MV-4-11 (cell line): ENCODE results near the gene NEDD9.

ENCODE experiments used
- DNase-seq: peaks from one replicate; lab custom pipeline; 2025; lab: John Stamatoyannopoulos, UW

Gene NEDD9

DNA sequence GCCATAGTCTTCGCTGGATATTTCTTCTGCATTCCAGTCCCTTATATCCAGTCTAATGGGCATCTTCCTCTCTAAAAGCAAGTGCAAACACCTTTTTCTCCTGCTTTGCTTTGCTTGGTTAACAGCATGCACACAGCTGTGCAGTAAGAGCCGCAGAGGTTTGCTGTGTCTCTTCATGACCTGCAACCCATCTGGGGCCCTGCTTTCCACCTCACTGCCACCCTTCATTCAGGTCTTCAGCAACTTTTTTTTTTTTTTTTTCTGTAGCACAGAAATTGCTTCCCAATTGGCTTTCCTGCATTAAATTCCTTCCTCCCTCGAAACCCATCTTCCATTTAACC, 14.4 kb downstream of the NEDD9 start:
- no peak for DNase-seq

DNA sequence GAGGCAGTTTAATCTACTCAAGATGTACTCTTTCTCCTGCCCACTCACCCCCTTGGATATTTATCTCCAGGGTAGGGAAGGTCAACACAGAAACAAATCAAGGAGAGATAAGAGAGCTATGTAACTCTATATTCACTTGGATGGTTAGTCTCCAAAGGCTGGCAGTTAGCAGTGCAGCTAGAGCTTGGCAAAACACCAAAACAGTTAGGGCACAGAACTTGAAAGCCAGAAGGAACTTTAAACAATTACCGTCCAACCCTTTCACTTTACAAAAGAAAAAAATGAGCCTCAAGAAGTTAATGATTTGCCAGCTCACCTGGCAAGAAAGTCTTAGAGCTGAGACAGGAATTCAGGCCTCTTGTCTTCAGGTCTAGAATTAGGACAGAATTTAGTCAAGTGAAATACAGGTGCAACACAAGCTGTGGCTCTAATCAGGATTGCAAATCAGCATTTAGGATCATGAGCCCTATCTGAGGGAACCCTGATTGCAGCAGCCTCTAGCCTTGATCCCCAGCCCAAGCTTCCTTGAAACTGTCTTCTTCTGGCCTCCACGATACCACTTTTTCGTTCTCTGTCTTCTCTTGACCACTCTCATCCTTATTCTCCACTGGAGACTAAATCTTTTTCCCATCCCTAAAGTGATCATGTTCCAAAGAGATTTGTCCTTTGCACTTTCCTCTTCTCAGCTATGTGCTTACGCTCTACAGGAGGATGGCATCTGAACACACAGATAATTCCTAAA, 14.9 kb downstream of the NEDD9 start:
- DNase-seq: no peak

DNA sequence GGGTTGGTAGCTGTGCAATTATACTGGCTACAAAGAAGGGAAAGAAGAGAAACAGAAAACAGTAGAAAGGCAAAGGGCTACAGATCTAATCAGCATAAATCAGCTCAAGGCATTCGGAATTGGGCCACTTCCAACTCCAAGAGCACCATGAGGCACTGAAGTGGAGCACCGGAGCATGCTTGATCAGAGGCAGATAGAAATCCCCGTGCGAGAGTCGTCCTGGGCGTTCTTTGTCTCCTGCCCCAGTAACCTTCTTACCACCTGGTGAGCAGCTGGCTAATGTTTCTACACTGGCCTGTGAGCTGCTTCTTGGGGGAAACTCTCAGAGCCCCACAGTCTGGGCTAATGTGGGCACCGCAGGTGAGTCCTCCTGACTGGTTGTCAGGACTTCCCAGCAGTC, 16.7 kb downstream of the NEDD9 start:
- DNase-seq: no peak

DNA sequence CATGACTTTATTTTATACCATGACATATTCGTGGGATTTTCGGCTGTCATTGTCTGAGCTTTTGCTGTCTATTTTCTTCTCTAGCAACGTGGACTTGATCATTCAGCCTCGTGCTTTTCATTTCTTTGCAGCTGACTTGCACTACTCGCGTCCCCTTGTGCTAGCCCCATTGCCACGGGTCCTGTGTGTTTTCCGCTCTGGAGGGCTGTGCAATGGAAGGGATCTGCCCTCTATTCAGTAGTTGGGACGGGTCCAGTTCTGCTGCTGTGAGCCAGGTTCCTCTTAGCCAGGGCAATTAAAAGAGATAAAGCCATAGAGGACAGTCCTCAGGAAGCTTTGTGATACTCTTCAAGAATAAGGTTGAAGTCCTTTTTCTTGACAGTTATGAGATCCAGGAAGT, 17.6 kb downstream of the NEDD9 start:
- DNase-seq: no peak

DNA sequence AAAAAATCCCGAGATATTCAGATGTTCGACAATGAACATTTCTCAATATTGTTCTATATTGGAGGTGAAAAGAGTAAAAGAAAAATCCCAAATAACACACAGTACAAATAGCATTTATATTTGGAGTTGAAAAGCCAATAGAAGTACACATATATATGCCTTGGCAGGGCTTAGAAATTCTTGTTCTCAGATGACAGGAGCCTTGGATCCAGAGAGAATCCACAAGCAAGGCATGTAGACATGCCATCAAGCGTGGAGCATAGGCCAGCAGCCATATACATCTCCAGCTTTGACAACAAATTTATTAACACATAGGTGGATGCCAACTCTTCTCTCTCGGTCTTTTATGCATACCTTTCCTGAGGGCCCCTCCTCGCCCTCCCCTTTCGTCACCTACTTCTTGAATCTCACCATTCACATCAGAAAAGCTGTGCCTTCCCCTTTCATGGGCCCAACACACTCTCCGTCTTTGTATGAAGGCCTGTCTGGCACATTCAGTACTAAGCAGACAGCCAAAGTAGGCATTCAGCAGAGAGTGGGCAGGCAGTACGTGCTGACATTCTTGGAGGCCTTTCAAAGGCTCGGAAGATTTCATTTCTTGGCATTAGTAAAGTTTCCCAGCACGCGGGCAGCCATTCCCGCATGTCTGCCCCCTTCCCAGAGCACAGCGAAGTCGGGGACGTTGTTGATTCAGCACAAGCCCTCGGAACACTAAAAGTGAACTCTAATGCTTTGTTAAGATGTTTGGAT, 18.2 kb downstream of the NEDD9 start:
- DNase-seq: no peak

DNA sequence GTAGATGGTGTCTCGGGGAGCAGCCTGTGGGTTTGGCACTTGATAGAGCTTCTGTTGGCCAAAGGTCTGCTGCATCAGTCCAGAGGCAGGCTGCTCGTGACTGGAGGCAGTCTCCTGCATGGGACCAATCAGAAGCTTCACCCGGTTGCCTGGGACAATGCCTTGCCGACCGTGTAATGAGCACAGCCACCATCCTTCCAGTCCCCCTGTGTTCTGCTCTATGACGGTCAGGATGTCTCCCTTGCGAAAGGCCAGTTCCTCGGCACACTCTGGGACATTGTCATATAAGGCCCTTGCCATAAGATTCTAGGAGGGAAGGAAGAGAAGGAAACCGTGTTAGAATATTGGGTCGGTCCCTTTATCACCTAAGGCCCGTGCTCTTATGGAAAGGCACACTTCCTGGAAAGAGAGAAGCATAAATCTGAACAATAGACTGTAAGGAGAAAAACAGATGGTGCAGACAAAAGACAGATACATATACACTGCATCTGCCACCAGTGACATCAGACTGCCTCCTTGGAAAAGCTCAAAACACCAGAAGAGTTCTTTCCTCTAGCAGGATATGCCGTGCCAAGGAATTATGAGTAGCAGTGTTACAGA, 18.9 kb downstream of the NEDD9 start:
- no peak for DNase-seq

DNA sequence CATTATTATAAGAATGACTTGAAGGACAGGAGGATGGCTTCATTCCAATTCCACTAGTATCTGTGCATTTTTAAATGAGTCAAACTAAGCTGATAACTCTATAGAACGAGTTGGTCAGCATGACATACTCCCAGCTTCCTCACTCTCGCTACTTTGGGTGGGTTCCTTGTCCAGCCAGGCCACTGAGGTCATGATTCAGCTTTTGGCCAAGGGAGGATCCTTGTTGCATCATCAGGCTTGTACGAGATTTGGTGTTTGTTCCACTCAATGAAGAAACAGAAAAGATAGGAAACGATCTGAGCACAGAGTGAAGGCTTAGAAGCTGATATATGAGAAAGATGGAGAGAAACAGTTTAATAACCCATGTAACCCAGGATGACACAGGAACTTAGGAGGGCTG, 19.8 kb downstream of the NEDD9 start:
- peak; percentile 77 for DNase-seq

DNA sequence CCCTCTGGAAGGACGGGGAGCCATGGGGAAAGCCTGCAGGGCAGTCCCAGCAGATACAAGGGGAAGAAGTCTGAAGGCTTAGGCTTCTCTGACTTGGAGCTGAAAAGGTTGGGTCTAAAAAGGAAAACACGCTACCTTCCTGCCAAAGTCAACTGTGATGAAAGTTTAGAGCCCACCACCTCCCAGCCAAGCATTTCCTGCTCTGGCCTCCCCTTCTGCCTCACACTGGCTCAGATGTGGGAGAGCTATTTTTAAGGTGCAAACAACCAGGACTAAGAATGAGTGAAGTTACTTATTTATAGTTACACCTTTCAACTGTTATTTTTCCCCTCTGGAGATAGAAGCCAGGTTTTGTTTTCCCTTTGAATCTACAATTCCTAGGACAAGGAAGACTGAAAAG, 21.2 kb downstream of the NEDD9 start:
- DNase-seq: no peak

DNA sequence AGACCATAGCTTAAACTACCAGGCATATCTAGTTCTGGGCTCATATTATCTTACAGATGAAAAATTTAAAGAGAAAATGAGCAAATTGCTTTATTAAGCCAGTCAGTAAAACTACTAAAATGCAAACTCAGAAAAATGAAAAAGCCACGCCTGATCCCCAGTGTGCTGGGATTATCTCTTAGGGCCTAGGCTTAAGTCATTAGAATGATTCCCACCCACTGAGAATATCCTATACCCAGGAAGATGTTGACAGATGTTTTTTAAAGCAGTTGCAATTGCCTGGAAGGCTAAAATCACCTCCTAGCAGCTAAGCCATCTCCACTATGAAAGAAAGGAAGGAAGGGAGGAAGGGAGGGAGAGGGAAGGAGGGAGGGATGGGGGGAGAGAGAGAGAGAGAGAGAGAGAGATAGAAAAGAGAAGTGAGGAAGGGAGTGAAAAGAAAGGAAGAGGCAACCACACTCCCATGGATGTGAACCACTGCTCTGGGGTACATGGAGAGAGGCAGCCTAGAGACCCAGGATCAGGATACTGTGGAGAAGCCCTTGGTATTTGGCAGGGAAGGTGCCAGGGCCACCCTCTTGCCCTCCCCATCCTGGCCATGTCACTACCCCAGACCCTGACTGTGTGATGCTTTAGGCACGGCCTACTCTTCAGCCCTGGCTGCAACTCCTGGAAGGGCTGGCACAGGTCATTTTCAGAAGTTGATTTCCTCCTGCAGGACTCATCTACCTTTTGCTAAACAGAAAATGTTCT, 21.9 kb downstream of the NEDD9 start:
- DNase-seq: peak; percentile 44

DNA sequence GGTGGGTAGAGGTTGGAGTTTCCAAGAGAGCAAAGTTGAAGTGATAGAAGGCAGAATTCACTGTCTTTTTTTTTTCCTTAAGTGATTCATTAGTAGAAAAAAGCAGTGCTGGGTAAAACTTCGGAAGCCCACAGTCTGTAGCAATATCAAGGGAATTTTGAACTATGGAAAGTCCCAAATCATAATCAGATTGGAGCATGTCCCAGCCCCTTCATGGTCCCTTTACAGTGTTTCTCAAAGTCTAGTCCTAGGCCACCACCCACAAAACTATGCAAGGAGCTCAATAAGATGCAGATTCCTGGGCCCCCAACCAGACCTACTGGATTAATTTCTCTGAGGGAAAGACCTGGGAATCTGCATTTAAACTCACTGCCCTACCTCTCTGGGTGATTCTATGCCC, 22.6 kb downstream of the NEDD9 start:
- no peak for DNase-seq

DNA sequence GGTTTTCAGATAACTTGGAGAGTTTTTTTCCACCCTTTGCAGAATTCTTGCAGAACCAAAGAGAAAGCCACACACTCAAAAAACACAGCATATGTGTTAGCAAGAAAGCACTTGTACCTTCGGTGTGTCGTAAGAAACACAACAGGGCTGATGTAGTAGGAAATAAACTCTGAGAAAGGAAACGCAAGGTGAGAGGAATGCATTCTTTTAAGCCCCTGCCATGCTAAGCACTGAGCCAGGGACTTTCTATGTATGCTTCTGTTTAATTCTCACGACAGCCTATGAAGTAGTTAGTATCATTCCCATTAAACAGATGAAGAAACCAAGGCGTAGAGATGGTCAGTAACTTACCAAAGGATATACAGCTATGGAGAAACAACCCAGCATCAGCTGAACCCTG, 23.1 kb downstream of the NEDD9 start:
- no peak for DNase-seq

DNA sequence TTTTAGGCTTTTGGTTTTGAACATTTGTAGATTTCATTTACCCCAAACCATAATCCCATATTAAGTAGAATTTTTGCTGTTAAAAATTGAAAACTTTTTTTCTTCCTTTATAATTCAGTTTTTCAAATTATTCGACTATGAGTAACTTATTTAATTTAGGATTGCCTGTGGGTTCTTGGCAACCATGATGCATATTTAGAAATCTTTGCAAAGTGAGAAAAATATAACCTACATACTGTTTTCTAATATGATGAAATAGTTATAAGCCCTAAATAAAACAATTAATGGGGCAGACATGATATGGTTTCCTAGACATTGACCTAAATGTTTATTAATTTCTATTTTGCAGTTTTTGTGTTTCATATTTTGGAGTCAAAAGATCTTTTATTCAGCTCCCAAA, 23.6 kb downstream of the NEDD9 start:
- DNase-seq: no peak

DNA sequence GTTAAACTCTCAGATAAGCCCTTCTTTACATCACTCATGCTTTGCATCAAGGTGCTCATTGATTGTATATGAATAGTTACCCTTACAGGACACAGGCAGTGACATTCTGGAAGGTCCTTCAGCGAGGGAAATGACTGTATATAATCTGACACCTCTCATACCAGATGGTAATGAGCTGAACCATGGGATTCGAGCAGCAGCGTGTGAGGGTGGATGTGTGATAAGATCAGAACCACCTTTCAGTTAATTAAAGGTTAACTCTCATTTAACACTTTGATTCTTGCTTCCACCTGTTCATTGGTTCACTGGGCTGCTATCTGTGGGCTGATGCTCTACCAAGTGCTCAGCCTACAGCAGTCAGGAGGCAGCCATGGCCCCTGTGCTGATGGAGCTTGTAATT, 24.2 kb downstream of the NEDD9 start:
- DNase-seq: no peak

DNA sequence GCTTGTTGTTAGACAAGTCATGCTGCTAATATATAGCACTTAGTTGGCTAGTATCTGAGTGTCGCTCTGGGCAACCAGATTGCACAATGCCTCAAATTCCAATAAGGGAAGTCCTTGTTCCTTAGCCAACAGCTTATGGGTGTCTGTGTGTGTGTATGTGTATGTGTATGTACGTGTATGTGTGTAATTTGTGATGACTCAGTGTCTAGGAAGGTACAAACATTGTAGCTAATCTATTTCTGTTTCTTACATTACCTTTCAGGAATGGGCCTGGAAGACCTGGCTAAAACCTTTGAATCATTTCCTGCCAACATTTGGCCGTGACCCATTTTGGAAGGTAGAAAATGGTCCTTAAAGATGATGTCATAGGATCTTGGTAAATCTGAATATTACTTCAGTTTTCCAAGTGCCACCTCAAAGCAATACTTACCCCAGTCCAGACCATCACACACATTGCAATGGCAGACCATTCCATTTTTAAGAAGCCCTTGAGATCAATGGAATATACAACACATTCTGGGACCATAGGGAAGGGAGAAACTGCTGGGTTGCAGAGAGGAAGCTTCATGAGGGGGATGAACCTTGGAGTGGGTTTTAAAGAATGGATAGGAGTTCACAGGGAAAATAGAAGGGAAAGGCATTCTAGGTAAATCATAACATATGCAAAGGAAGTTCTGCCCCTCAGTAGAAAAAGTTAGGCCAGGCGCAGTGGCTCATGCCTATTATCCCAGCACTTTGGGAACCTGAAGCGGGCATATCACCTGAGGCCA, 25.1 kb downstream of the NEDD9 start:
- DNase-seq: peak; percentile 99

DNA sequence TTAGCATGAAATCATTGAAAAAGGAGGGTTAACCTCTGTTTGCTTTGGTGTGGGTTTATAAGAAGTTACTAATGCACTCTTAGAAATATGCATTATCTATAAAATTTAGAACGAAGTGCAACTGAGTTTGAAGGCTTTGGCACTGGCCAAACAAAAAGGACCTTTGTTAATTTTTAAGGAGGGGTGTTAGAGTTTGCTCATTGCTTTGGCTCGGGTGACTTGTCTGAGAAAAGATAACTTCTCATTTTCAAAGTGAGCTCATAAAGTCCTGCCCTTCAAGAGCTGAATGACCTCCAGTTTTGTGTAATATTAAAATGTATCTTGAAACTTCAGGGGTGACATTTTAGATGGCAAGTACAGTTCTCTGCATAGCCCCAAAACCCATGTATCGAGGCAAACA, 25.9 kb downstream of the NEDD9 start:
- DNase-seq: peak; percentile 63

DNA sequence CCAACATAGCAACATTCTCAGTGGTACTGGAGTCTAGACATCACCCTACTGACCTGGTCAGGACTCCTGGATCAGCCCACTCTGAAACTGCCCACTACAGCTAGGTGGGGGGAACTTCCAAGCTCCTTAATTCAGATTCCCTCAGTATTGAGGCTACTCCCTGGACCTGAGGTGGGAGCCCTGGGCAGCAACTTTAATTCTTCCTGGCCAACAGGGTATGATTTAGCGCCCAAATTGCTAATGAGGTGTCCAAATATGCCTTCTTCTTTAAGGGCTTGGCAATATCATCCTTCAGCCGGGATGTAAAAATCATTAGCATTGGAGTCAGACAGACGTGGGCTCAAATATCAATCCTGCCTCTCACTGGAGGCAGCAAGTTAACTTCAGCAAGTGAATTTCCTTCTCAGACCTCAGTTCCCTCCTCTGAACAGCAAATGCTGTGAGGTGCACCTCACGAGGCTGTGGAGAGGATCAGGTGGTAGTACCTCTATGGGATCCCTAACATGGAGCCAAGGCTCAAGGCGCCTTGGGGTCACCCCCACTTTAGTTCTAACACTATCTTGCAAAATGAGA, 27.6 kb downstream of the NEDD9 start:
- no peak for DNase-seq

DNA sequence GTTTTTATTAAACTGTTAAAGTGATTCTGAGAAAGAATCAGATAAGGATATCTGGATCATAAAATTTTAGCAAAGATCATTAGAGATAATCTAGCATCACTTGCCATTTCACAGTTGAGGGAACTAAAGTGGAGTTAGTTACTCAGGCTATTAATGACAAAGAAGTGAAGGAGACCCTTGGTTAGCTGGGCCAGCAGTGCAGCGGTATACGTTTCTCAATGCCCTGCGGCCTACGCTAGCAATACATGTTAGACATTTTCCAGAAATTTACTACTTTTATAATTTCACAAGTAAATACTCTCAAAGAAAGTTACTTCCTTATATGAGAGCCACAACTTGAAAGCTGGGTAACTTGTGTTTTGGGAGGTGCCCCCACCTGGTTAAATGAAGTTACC, 28.5 kb downstream of the NEDD9 start:
- peak; percentile 17 for DNase-seq

DNA sequence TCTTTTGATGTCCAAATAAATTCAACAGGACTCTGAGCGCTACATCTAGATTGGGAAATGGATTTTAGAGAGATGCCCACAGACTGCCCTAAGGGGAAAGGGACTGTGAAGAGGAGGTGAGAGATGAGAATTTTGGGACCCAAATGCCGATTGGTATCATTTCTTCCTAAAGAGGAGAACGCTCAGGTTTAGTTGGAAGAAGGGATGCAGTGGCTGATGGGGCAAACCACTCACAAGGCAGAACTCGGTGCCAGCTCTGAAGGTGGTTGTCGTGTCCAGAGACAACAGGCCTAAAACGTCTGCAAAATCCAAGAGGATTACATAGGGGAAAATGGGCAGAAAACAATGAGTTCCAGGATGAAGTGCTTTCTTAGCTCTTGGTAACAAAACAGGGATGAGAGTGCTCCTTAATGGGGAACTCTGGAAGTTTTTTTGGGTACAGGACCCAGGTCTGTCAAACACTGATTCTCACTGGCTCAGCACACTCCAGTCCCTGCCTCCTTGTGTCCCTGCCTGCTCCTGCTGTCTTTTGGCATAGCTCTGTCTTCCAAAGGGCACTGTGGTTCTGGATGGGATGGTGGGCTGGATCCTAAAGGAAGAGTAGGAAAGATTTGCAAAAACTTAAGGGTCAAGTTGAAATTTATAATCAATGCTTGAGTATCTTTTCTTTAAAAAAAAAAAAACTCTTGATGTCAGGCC, 29.0 kb downstream of the NEDD9 start:
- DNase-seq: no peak

DNA sequence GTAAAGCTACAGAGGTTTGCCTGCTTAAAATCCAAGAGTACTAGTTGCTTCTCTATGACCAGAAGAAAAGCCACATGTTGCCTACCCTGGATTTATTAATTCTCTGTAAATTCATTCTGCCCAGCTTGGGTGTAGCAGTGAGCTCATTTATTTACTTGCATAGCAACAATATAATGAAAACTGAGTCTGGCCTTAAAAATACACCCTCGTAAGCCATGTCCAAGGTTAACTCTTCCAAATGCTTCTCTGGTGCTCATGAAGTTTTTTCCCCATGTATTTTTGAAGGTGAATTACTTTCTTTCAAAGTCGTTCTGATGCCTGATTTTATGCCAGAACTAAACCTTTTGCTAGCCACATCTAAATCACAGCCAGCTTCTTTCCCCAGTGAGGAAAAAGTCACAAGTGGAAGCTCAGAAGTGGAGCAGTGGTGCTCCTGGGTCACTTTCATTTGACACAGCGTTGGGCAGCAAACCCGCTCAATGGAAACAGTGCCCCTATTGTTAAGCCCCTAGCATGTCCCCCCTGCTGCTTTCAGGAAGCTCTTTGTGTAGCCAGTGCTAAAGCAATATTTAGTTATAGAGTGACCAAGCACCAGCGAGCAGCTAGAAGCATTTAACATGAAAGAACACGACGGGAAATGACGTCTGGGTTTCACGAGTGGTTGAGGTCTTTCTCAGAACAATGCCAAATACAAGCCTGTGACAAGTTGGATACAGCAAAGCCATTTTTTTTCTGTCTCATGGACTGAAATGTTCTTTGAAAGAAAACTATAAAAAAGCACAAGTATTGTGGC, 29.8 kb downstream of the NEDD9 start:
- no peak for DNase-seq
